ENCODE data around the gene TMPRSS4.

TMPRSS4 gene

DNA sequence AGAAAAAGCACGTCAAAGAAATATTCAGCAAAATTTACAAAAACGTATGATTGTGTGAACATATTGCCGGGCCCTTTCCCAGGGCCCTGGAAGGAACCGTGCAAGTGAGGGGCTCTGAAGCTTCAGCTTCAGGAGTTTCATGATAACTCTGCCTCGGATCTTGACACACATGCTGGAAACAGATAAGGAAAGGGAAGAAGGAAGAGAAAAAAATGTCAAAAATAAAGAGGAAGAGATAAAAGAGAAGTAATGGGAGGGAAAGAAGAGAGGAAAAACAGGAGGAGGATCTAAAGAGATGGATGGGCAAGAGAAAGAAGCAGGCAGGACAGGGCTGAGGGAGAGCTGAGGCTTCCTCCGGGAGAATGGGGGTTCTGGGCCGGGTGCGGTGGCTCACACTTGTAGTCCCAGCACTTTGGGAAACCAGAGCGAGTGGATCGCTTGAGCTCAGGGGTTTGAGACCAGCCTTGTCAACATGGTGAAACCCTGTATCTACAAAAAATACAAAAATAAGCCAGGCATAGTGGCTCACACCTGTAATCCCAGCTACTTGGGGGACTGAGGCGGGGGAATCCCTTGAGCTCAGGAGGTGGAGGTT, 2.7 kb upstream of the TMPRSS4 start:
- DNase-seq (ENCODE audit: low spot score): no peak
- CTCF ChIA-PET: no interaction called here
- POLR2A ChIA-PET (ENCODE audit: low non-redundant PET): no interaction called here
- TF ChIP-seq CTCF (conservative IDR thresholded peaks at IDR 0.05; ENCODE audit: low read depth): no peak
- no peak overlapping the region for H3K27ac ChIP-seq

- TF ChIP-seq CTCF (conservative IDR thresholded peaks at IDR 0.05; ENCODE audit: low read depth): no peak
- ChIA-PET POLR2A (ENCODE audit: low non-redundant PET) (no interaction called here), CTCF (no interaction called here)
- DNase-seq (ENCODE audit: low spot score): peak; percentile 94
- no peak overlapping the region for H3K27ac ChIP-seq
These were observed 2.1 kb upstream of the TMPRSS4 start for GRCh38 chr11:118074785-118075184.

- POLR2A ChIA-PET (ENCODE audit: low non-redundant PET): no interaction called here
- TF ChIP-seq CTCF (conservative IDR thresholded peaks at IDR 0.05; ENCODE audit: low read depth): no peak
- no peak overlapping the region for H3K27ac ChIP-seq
- CTCF ChIA-PET: interaction anchor here (0.6 to 0.7 kb wide), 2 partner anchors 120 to 132 kb away, joined by 3 read pairs; no protein-coding TSS in a partner anchor
- DNase-seq (ENCODE audit: low spot score): no peak
These were observed 2.1 kb downstream of the TMPRSS4 start for GRCh38 chr11:118078911-118079411.

DNA sequence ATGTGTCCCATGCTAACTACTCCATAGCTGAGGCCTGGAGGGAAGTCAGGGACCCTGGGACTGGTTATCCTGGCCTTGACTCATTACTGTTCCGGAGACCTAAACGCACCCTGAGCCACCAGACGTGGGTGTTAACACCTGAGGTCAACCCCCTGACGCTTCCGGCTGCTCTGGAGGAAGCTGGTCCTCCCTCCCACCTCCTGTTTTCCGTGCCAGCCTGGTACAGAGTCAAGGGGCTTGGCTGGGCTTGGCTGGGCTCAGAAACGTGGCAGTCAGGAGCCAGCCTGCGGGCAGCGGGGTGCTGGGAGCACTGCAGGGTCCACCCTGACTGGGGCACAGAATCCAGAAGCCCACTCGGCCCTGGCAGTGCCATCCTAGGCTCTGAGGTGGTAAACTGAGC, 2.6 kb downstream of the TMPRSS4 start:
- H3K27ac ChIP-seq: no peak overlapping the region
- no peak for TF ChIP-seq CTCF (conservative IDR thresholded peaks at IDR 0.05; ENCODE audit: low read depth)
- DNase-seq (ENCODE audit: low spot score): no peak
- POLR2A ChIA-PET (ENCODE audit: low non-redundant PET): interaction anchor here (1.3 kb wide), 1 partner anchor 12 kb away, joined by 6 read pairs; no protein-coding TSS in a partner anchor
- CTCF ChIA-PET: interaction anchor here (0.6 kb wide), 1 partner anchor 119 kb away, joined by 3 read pairs; no protein-coding TSS in a partner anchor

GRCh38 chr11:118080296-118080695, 3.4 kb downstream of the TMPRSS4 start:
- no peak overlapping the region for H3K27ac ChIP-seq
- CTCF ChIA-PET: no interaction called here
- POLR2A ChIA-PET (ENCODE audit: low non-redundant PET): interaction anchor here (1.3 kb wide), 1 partner anchor 11 kb away, joined by 6 read pairs; no protein-coding TSS in a partner anchor
- no peak for TF ChIP-seq CTCF (conservative IDR thresholded peaks at IDR 0.05; ENCODE audit: low read depth)
- DNase-seq (ENCODE audit: low spot score): no peak

DNA sequence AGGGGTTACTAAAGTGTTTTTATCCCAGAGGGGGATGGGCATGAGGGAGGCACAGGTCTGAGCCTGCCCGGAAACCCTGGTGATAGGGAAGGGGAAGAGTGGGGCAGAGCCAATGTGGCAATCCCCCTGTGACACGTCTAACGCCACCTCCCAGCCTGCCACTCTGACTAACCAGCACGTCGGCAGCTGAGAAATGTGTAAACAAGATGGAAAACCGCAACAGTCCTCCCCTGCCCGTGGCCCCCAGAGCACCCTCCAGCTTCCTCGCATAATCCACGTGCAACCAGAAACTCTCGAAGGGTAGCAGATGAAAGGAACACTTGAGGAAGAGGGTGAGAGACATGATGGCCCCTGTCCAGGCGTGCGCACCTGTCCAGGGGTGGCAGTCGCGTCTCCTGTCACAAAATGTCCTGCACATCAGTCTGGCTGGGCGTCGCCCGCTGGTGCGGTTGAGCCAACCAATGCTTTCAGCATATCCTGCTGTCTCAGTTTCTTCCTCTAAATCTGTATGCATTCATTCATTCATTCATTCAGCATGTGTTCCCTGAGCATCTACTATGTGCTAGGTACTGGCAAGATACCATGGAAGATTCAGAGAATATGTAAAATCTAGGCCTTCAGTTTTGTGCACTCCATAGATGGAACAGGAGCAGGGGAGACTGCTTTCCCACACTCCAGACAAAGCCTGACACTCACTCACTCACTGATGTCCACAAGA, 4.5 kb downstream of the TMPRSS4 start:
- POLR2A ChIA-PET (ENCODE audit: low non-redundant PET): no interaction called here
- CTCF ChIA-PET: no interaction called here
- no peak for DNase-seq (ENCODE audit: low spot score)
- no peak for TF ChIP-seq CTCF (conservative IDR thresholded peaks at IDR 0.05; ENCODE audit: low read depth)
- no peak overlapping the region for H3K27ac ChIP-seq
